ENCODE measurements around the gene ZNF319.
"Not testable (repeated sequence)": the region's sequence is repeated elsewhere in the genome, so short reads cannot be mapped to it uniquely, and the experiment has no call there.

The ZNF319 gene

GRCh38 chr16:58012481-58012880 is 12.0 kb upstream of the ZNF319 start:
- Mint-ChIP-seq H3K36me3 (ENCODE audit: low read depth) (peaks cover 29% of the 10 kb centered on the region), H3K4me1 (peaks cover 7% of the 10 kb centered on the region), H3K27ac (no peak overlapping the region)

GRCh38 chr16:58011652-58012051 is 11.2 kb upstream of the ZNF319 start:
- Mint-ChIP-seq H3K27ac (no peak overlapping the region), H3K4me1 (peaks cover 7% of the 10 kb centered on the region), H3K9me3 (peaks cover 3% of the 10 kb centered on the region), H3K36me3 (ENCODE audit: low read depth) (peaks cover 35% of the 10 kb centered on the region), H3K27me3 (ENCODE audit: low read depth) (no peaks in the 10 kb centered on the region), H3K4me3 (no peak overlapping the region)
- TF ChIP-seq CTCF (IDR thresholded peaks at IDR 0.05; ENCODE audit: unreplicated experiment in 3 of 3): no peak

More at GRCh38 chr16:58012481-58012880, 12.0 kb upstream of the ZNF319 start:
- no peak for TF ChIP-seq CTCF (IDR thresholded peaks at IDR 0.05; ENCODE audit: unreplicated experiment in 3 of 3)
- H3K27me3 Mint-ChIP-seq (ENCODE audit: low read depth): no peaks in the 10 kb centered on the region
- H3K9me3 Mint-ChIP-seq: no peaks in the 10 kb centered on the region
- no peak overlapping the region for H3K4me3 Mint-ChIP-seq

GRCh38 chr16:58010886-58011285 is 10.4 kb upstream of the ZNF319 start:
- Mint-ChIP-seq H3K9me3 (peaks cover 3% of the 10 kb centered on the region), H3K27ac (peak overlapping the region in 1 of 3 experiments; percentile 21), H3K4me3 (no peak overlapping the region), H3K4me1 (peaks cover 7% of the 10 kb centered on the region), H3K36me3 (ENCODE audit: low read depth) (peaks cover 39% of the 10 kb centered on the region), H3K27me3 (ENCODE audit: low read depth) (no peaks in the 10 kb centered on the region)
- no peak for TF ChIP-seq CTCF (IDR thresholded peaks at IDR 0.05; ENCODE audit: unreplicated experiment in 3 of 3)

GRCh38 chr16:58009856-58010416 is 9.5 kb upstream of the ZNF319 start:
- Mint-ChIP-seq H3K9me3 (peaks cover 3% of the 10 kb centered on the region), H3K27me3 (ENCODE audit: low read depth) (no peaks in the 10 kb centered on the region), H3K4me1 (peaks cover 7% of the 10 kb centered on the region), H3K36me3 (ENCODE audit: low read depth) (peaks cover 44% of the 10 kb centered on the region), H3K4me3 (no peak overlapping the region), H3K27ac (peak overlapping the region in 1 of 3 experiments; percentile 21)
- TF ChIP-seq CTCF (IDR thresholded peaks at IDR 0.05; ENCODE audit: unreplicated experiment in 3 of 3): no peak

GRCh38 chr16:58004736-58005135 is 4.3 kb upstream of the ZNF319 start:
- H3K4me3 Mint-ChIP-seq; H3K27ac Mint-ChIP-seq; H3K27me3 Mint-ChIP-seq (ENCODE audit: low read depth); H3K9me3 Mint-ChIP-seq; H3K4me1 Mint-ChIP-seq: not testable (repeated sequence)
- H3K36me3 Mint-ChIP-seq (ENCODE audit: low read depth): peaks cover 33% of the 10 kb centered on the region

GRCh38 chr16:58002936-58003335 is 2.5 kb upstream of the ZNF319 start:
- H3K36me3 Mint-ChIP-seq (ENCODE audit: low read depth): peaks cover 24% of the 10 kb centered on the region
- no peaks in the 10 kb centered on the region for H3K27me3 Mint-ChIP-seq (ENCODE audit: low read depth)
- peaks cover 12% of the 10 kb centered on the region for H3K4me1 Mint-ChIP-seq
- no peak overlapping the region for H3K27ac Mint-ChIP-seq
- no peak for TF ChIP-seq CTCF (IDR thresholded peaks at IDR 0.05; ENCODE audit: unreplicated experiment in 3 of 3)
- H3K4me3 Mint-ChIP-seq: peak overlapping the region; percentile 23 to 93 (median 37)
- peaks cover 3% of the 10 kb centered on the region for H3K9me3 Mint-ChIP-seq

All from nephron (organoid).